ENCODE results near the gene PC.
"Not testable (repeated sequence)": the region's sequence is repeated elsewhere in the genome, so short reads cannot be mapped to it uniquely, and the experiment has no call there.

PC gene

GRCh38 chr11:66979336-66979980 lies 21.3 kb upstream of the PC start:
- no peak for DNase-seq

- DNase-seq, result no peak
These were observed 20.5 kb upstream of the PC start for GRCh38 chr11:66978717-66979116.

- no peak for DNase-seq
These were observed 20.0 kb upstream of the PC start for GRCh38 chr11:66978229-66978628.

- DNase-seq, result no peak
These were observed 18.7 kb upstream of the PC start for GRCh38 chr11:66976925-66977324.

- no peak for DNase-seq
These were observed 17.9 kb upstream of the PC start for GRCh38 chr11:66976028-66976467.

GRCh38 chr11:66975405-66976027 lies 17.3 kb upstream of the PC start:
- no peak for DNase-seq

GRCh38 chr11:66974724-66975404 lies 16.7 kb upstream of the PC start, which contains the start of gene C11orf86:
Gene C11orf86, plus strand, starts transcription at chr11:66975304. Its CDS starts 59 bp downstream, at chr11:66975363.
- no peak for DNase-seq

- DNase-seq, result no peak
These were observed 15.9 kb upstream of the PC start for GRCh38 chr11:66973956-66974580.

- no peak for DNase-seq
These were observed 13.3 kb upstream of the PC start for GRCh38 chr11:66971488-66971887.

GRCh38 chr11:66970807-66971442 lies 12.7 kb upstream of the PC start:
- no peak for DNase-seq

- DNase-seq, result no peak
These were observed 12.2 kb upstream of the PC start for GRCh38 chr11:66970371-66970806.

GRCh38 chr11:66969584-66970225 lies 11.5 kb upstream of the PC start:
- no peak for DNase-seq

- no peak for DNase-seq
These were observed 9.7 kb upstream of the PC start for GRCh38 chr11:66967670-66968425.

GRCh38 chr11:66966351-66966750 lies 8.2 kb upstream of the PC start:
- no peak for DNase-seq

- no peak for DNase-seq
These were observed 6.3 kb upstream of the PC start for GRCh38 chr11:66964495-66964894.

GRCh38 chr11:66962801-66963200 lies 4.6 kb upstream of the PC start:
- DNase-seq, result no peak

- no peak for DNase-seq
These were observed 4.1 kb upstream of the PC start for GRCh38 chr11:66962247-66962646.

GRCh38 chr11:66961691-66962213 lies 3.6 kb upstream of the PC start:
- DNase-seq, result not testable (repeated sequence)

- no peak for DNase-seq
These were observed 732 bp upstream of the PC start for GRCh38 chr11:66958956-66959274.

- DNase-seq, result no peak
These were observed 282 bp downstream of the PC start for GRCh38 chr11:66957971-66958231.

GRCh38 chr11:66956689-66957290 lies 1.4 kb downstream of the PC start:
- DNase-seq, result no peak
